HG03060 (cell line): ENCODE results near the gene FADS6.
"Not testable (repeated sequence)": the region's sequence is repeated elsewhere in the genome, so short reads cannot be mapped to it uniquely, and the experiment has no call there.

Experiments used
- ATAC-seq: cut with Tn5 transposase; IDR thresholded peaks from one replicate; pipeline ENCODE4 v1.9.1; 2021; ENCODE audit warnings: low read depth, moderate number of reproducible peaks; ENCODE audit not compliant: unreplicated experiment

Gene FADS6

GRCh38 chr17:74921026-74921681 is 27.7 kb upstream of the FADS6 start:
- ATAC-seq: no peak

DNA sequence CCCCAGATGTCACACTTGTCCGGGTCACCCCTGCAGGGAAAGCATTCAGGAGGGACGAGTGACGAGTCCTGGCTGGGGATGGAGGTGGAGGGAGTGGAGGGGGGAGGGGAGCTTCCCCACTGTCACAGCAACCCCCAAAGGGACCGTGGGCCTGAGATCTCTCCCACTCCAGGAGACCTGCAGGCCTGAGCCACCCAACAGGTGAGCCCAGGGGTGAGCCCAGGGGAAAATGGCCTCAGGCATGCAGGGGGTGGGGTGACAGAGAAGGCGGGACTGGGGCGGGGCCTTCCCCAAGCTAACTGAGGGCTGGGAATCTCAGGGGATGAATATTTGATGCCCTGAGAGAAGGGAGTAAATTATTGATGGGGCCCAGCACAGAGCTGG is 27.2 kb upstream of the FADS6 start:
- no peak for ATAC-seq

DNA sequence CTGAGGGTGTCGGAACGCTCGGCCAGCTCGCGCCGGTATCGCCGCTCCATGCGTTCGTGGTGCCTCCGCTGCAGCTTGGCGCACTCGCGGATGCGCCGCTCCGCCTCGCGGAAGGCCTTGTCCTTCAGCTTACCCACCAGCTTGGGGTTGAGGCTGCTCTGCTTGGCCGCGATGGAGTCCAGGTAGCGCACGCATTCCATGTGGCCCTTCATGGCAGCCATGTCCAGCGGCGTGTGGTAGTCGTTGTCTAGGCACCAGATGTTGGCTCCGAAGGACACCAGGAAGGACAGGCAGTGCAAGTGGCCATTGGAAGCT is 26.8 kb upstream of the FADS6 start:
- ATAC-seq: no peak

GRCh38 chr17:74919440-74920305 is 26.2 kb upstream of the FADS6 start:
- no peak for ATAC-seq

DNA sequence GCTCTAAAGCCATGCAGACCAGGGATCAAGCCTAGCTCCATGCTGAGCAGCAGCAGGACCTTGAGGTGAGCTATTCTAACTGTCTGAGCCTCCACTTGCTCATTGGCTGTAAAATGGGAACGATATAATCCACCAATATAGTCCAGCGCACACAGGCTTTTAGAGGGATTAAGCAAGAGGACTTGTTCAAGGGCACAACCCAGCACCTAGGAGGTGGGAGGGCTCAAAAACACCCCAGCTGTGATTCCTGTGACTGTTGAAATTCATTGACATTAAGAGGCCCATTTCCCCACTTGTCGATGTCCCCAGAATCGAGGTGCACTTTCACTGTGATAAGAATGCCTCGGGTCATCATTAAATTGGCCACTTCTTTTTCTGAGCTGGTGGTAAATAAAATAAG is 25.5 kb upstream of the FADS6 start:
- ATAC-seq: no peak

DNA sequence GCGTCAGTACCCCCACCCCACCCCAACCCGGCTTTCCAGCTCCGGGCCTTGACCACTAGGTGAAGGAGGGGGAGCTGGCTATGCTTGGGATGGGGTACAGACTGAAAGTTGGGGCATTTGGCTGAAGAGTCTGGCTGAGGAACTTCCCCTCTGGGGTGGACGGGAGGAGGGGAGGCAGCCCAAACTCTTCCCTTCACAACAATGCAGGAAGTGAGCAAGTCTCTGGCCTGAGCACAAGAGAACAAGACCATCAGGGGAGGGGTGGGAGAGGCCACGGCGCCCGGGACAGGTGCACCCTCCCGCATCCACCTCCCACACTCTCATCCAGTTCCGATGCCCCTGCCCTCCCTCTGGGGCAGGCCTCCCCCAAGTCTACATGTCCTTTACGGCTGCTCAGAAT is 24.0 kb upstream of the FADS6 start:
- ATAC-seq: no peak

DNA sequence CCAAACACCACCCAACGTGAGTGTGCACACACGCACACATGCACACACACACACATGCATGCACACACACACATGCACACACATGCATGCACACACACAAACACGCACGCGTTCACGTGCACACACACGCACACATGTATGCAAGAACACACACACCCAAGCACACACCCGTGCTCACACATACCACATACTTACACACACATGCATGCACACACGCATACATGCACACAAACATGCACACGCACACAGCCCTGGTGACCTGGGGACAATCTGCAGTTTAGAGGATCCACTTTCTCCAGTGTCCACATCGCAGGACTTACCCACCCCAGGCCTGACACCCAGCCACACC is 23.4 kb upstream of the FADS6 start:
- ATAC-seq: no peak

GRCh38 chr17:74916136-74916850 is 22.9 kb upstream of the FADS6 start:
- ATAC-seq: no peak

DNA sequence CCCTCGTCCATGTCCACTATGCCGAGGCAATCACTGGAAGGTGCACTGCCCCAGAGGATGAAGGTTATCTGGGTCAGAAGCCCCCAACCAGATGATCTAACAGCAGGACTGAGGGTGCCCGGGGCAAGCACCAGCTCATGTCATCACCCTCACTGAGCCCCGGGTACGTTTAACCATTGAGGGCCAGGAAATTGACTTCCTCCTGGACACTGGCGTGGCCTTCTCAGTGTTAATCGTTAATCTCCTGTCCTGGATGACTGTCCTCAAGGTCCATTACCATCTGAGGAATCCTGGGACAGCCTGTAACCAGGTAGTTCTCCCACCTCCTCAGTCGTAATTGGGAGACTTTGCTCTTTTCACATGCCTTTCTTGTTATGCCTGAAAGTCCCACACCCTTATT is 18.0 kb upstream of the FADS6 start:
- not testable (repeated sequence) for ATAC-seq

DNA sequence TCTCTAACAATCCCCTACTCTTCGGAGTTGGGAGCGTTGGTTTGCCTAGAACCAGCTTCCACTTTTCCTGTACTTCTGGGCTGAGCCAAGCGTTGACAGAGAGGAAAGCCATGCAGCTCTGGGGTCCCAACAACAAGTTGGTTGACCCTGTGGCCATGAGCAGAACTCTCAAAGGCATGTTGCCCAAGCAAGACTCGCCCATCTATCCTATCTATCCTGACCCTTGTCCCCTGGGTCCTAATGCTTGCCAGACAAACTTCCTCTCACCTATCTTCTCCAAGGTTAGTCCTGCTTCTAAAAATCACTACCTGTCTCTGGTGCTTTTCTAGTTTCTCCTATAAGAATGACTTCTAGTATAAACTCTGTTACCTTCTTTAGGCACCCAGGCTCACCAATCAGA is 15.7 kb upstream of the FADS6 start:
- not testable (repeated sequence) for ATAC-seq

DNA sequence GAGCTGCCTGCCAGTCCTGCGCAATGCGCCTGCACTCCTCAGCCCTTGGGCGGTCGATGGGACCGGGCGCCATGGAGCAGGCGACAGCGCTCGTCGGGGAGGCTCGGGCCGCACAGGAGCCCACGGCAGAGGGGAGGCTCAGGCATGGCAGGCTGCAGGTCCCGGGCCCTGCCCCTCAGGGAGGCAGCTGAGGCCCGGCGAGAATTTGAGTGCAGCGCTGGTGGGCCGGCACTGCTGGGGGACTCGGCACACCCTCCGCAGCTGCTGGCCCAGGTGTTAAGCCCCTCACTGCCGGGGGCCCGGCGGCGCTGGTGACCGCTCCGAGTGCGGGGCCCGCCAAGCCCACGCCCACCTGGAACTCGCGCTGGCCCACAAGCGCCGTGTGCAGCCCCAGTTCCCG is 13.6 kb upstream of the FADS6 start:
- ATAC-seq: no peak

- not testable (repeated sequence) for ATAC-seq
These were observed 12.9 kb upstream of the FADS6 start for GRCh38 chr17:74906214-74906793.

GRCh38 chr17:74904687-74905409 is 11.4 kb upstream of the FADS6 start:
- no peak for ATAC-seq

DNA sequence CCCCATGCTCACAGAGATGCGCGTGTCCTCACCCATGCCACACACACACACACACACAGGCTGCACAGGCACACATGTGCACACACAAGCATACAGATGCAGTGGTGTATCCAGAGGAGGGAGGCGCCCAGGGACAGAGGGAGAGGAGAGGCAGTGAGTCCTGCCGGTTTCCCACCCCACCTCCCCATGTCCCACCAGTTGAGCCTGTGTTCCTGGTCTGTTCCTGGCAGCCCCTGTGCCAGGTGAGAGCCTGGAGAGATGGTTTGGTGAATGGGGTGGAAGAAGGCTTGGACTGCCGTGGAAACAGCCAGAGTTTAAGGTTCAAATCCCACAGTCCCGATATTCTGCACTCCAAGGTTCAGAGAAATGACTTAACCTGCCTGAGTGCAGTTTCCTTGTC is 10.2 kb upstream of the FADS6 start:
- no peak for ATAC-seq

DNA sequence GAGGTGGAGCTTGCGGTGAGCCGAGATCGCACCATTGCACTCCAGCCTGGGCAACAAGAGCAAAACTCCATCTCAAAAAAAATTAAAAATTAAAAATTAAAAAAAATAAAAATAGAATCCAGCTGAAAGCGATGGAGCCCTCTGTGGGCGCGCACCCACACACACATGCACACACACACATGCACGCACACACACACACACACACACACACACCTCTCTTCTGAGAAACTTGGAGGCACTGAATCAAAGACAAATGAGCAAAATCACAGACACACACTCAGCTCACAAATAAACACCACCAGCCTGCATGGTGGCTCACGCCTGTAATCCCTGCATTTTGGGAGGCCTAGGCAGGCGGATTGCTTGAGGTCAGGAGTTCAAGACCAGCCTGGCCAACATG is 9.6 kb upstream of the FADS6 start:
- no peak for ATAC-seq

DNA sequence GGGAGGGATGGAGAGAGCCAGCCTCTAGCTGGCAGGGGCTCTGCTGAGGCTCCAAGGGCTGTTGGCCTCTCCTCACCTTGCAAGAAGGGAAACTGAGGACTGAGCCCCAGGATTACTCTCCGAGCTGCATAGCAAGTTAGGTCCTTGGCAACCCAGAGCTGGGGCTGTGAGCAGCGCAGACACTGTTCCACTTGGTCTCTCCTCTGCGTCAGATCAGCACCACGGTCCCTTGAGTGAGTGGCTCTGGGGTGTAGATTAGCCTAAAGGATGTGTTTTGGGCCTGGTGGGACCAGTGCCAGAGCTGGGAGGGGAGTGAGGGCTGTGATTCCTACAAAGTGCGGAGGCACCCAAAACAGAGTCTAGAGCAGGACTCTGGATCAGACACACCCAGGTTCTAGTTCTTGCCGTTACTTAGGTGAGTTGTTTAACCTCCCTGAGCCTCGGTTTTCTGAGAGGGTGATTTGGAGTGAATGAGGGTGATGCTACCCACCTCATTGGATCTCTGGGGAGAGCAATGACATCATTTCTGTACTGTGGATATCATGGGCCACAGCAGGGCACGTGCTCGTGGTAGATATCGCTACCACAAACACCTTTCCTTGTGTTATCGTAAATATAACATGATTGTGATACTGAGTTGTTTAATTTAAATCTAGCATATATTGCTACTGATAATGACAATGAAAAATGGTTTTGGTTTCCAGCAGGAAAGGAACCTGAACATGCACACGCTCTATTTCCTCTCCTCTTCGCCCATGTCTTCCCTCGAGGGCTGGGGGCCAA is 8.1 kb upstream of the FADS6 start:
- no peak for ATAC-seq

- ATAC-seq: no peak
These were observed 6.8 kb upstream of the FADS6 start for GRCh38 chr17:74900208-74900607.

GRCh38 chr17:74898376-74898946 is 5.0 kb upstream of the FADS6 start:
- no peak for ATAC-seq

- no peak for ATAC-seq
These were observed 671 bp upstream of the FADS6 start for GRCh38 chr17:74893936-74894671.
